Stomach (tissue), 9 donors: ENCODE results near the gene LRTM2. TPM values are rescaled to one million over a fixed set of nuclear protein-coding genes. Genes with fewer than 3 reads are reported as not detected.

Experiments
- DNase-seq, 2 donors: peaks; one replicate each; pipeline versions ENCODE4 v3.0.0 to v3.0.0-alpha.2; 2013 to 2019
- H3K27ac ChIP-seq, 5 donors: fragments of 200-600 bp in 4 of 5; sonication (generic) in 4 of 5; one replicate each; pipeline ENCODE4 v1.5.1; 2013 to 2019; ENCODE audit warnings: mild to moderate bottlenecking in 1 of 5, moderate library complexity in 1 of 5
- H3K27me3 ChIP-seq, 3 donors: fragments of 200-600 bp; sonication (generic); one replicate each; pipeline ENCODE4 v1.5.1; 2017 to 2019; ENCODE audit warnings: mixed run types in 1 of 3
- H3K36me3 ChIP-seq, 4 donors: fragments of 200-600 bp; sonication (generic); 1 replicate in 3 of 4; 2 replicates in 1 of 4; pipeline ENCODE4 v1.5.1; 2016 to 2019
- H3K4me1 ChIP-seq, 4 donors: fragments of 200-600 bp; sonication (generic); one replicate each; pipeline ENCODE4 v1.5.1; 2016 to 2019
- H3K4me3 ChIP-seq, 4 donors: fragments of 200-600 bp; sonication (generic) in 3 of 4; one replicate each; pipeline ENCODE4 v1.5.1; 2016 to 2019; ENCODE audit warnings: mild to moderate bottlenecking in 1 of 4
- H3K9me3 ChIP-seq, 4 donors: fragments of 200-600 bp; sonication (generic); one replicate each; pipeline ENCODE4 v1.5.1; 2016 to 2019
- EP300 ChIP-seq: sonication (generic); formaldehyde crosslinking; IDR thresholded peaks from one replicate; pipeline ENCODE4 v1.6.1; 2017; ENCODE audit warnings: antibody characterized with exemption
- POLR2A ChIP-seq, 4 donors: fragments of 450-650 bp; IDR thresholded peaks; one replicate each; pipeline ENCODE4 v1.6.1; 2016; ENCODE audit warnings: antibody characterized with exemption in 4 of 4, control low read depth in 2 of 4, mild to moderate bottlenecking in 1 of 4, moderate library complexity in 1 of 4
- POLR2AphosphoS5 ChIP-seq, 3 donors: sonication (generic); formaldehyde crosslinking; IDR thresholded peaks; one replicate each; pipeline ENCODE4 v1.6.1; 2016; ENCODE audit warnings: antibody characterized with exemption in 3 of 3
- WGBS, 5 donors: extraction: QIAGEN DNeasy Blood & Tissue Kit in 3 of 5; methylation state at CpG; one replicate each; pipeline versions ENCODE4 v1.1.5 to v1.1.7; 2013 to 2018; 5-methylcytosine and 5-hydroxymethylcytosine counted together
- intact Hi-C: fragments of 100-400 bp; cut with DNase I; formaldehyde crosslinking; loops from one replicate; pipeline ENCODE4 v1.15.1; 2023; ENCODE audit warnings: low total_unique reads
- polyA plus RNA-seq, 3 donors: library from polyadenylated mRNA; stranded (reverse); fragments of 200-250 nt; gene quantifications; one replicate each; pipeline ENCODE4 v1.2.3, GENCODE V29; 2013
- total RNA-seq, 5 donors: library from RNA; depleted of rRNA; stranded (reverse); fragments of >200 nt; gene quantifications; one replicate each; pipeline versions ENCODE4 v1.1.0 to v1.2.3, GENCODE V29; 2014 to 2016
- TF ChIP-seq, protein P1 (sequence below), 7 experiments: fragments of 450-650 bp in 4 of 7; fragments of 200-600 bp in 3 of 7; sonication (generic) in 3 of 7; IDR thresholded peaks; one replicate each; pipeline ENCODE4 v1.5.1; 2016 to 2019; ENCODE audit warnings: antibody characterized with exemption in 7 of 7, control low read depth in 2 of 7, mild to moderate bottlenecking in 1 of 7
- donor health status: healthy with polysubstance abuse.
- donor health status: Bipolar disorder and iron deficiency.
- donor health status: healthy.

LRTM2 gene
- total and polyA plus RNA-seq, 8 donors: 0.03 TPM; not detected in 7

DNA sequence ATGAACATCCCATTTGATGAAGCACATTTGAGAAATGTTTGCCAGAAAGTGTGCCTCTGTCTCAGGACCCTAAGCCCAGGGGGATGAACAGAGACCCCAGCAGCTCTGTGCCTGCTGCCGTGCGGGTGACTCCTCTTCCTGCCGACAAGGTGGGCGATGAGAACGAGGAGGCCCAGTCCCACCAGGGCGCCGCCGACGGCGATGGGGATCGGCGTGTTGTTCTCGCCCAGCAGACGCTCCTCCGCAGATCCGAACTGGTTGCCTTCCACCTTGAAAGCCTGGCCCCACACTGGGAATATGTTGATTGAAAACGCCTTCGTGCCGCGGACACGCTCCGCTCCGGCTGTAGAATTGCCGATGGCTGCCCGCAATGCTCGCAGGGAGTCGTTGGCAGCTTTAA, 44.1 kb downstream of the LRTM2 start:
- peak in 1 of 2 donors; percentile 16 for DNase-seq
- Histone ChIP-seq H3K4me3 (no peak overlapping the region), H3K4me1 (no peaks in the 10 kb centered on the region), H3K27ac (no peak overlapping the region), H3K36me3 (no peaks in the 10 kb centered on the region), H3K9me3 (peaks cover 0 to 4% (median 0%) of the 10 kb centered on the region in 4 donors), H3K27me3 (peaks cover 0 to 22% (median 11%) of the 10 kb centered on the region in 3 donors)
- TF ChIP-seq POLR2AphosphoS5 (IDR thresholded peaks at IDR 0.05) (no peak), POLR2A (IDR thresholded peaks at IDR 0.05) (no peak), EP300 (no peak)
- TF ChIP-seq, protein P1, sequence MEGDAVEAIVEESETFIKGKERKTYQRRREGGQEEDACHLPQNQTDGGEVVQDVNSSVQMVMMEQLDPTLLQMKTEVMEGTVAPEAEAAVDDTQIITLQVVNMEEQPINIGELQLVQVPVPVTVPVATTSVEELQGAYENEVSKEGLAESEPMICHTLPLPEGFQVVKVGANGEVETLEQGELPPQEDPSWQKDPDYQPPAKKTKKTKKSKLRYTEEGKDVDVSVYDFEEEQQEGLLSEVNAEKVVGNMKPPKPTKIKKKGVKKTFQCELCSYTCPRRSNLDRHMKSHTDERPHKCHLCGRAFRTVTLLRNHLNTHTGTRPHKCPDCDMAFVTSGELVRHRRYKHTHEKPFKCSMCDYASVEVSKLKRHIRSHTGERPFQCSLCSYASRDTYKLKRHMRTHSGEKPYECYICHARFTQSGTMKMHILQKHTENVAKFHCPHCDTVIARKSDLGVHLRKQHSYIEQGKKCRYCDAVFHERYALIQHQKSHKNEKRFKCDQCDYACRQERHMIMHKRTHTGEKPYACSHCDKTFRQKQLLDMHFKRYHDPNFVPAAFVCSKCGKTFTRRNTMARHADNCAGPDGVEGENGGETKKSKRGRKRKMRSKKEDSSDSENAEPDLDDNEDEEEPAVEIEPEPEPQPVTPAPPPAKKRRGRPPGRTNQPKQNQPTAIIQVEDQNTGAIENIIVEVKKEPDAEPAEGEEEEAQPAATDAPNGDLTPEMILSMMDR (IDR thresholded peaks at IDR 0.05): no peak
- intact Hi-C loops: no loop called here
- WGBS, 5 donors: 48 to 72% (median 65%) methylated on average over 23 to 27 of the region's 27 CpGs

DNA sequence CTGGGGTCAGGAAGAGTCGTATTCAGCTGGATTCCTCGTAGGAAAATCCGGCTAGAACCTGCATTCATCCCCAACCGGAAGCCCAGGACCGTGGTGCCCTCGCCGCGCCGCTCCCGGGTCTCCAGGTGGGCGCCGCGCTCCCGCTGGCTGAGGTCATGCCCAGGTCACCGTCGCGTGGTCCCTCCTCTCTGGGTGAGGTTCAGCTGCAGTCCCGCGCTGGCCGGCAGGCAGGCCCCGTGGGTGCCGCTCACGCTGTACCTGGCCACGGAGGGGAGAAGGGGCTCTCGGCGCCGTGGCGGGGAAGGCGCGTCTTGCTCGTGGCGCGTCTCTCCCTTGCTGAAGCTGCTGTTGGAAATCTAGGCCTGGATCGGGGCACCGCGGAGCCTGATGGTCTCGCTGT, 44.5 kb downstream of the LRTM2 start:
- peak in 1 of 2 donors; percentile 19 for DNase-seq
- Histone ChIP-seq H3K9me3 (peaks cover 0 to 4% (median 0%) of the 10 kb centered on the region in 4 donors), H3K4me3 (no peak overlapping the region), H3K27me3 (peaks cover 0 to 22% (median 11%) of the 10 kb centered on the region in 3 donors), H3K27ac (no peak overlapping the region), H3K4me1 (no peaks in the 10 kb centered on the region), H3K36me3 (no peaks in the 10 kb centered on the region)
- 42 to 76% (median 47%) methylated on average over 3 to 37 of the region's 37 CpGs for WGBS, 5 donors
- intact Hi-C loops: no loop called here
- no peak for TF ChIP-seq POLR2A (IDR thresholded peaks at IDR 0.05)
- TF ChIP-seq, protein P1 (IDR thresholded peaks at IDR 0.05): no peak
- TF ChIP-seq EP300: no peak
- TF ChIP-seq POLR2AphosphoS5 (IDR thresholded peaks at IDR 0.05): no peak

DNA sequence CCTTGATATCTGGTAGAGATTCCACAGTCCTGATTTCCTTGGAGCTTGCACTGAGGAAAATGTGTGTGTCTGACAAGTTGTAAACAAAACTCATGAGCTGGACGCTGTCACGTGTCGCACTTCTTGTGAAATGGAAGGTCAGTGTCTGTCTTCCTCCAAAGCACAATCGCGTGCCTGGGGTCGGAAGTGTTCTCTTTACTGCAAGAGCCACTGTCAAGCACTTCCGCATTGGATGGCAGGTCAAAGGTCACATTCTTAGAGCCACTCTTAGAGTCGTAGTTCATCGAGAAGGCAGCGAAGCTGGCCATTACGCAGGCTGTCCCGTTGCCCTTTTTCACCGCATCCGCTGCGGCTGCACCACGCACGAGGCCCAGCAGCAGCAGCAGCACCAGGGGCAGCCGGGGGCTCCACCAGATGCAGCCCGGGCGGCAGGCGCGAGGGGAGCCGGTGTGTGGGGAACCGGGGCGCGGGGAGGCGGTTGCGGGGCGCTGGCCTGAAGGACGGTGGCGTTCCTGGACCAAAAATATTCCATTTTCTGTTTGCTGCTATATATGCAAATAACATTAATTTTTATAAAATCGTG, 45.0 kb downstream of the LRTM2 start:
- no peak for TF ChIP-seq EP300
- Histone ChIP-seq H3K9me3 (peaks cover 0 to 4% (median 0%) of the 10 kb centered on the region in 4 donors), H3K27me3 (peaks cover 0 to 22% (median 11%) of the 10 kb centered on the region in 3 donors), H3K27ac (no peak overlapping the region), H3K4me1 (no peaks in the 10 kb centered on the region), H3K36me3 (no peaks in the 10 kb centered on the region), H3K4me3 (no peak overlapping the region)
- peak in 1 of 2 donors; percentile 10 for DNase-seq
- intact Hi-C loops: no loop called here
- WGBS, 5 donors: 80 to 87% (median 83%) methylated on average over 30 to 32 of the region's 32 CpGs

DNA sequence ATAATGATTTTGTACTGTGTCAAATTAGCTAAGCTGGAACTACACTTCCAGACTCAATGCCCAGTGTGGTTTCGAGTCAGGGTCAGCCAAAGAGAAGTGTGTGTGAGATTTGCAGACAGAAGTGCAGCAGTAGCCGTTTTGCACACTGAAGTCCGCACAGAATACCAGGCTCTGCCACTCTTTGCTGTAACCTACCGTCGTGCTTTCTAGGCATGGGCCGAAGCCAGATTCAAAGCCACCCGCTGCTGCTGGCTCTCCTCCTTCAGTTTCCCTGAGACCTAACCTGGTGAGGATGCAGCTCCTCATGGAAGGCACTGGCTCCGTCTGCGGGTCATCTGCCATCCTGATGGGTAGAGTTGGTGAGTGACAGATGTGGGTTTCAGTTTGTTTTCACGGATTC, 48.8 kb downstream of the LRTM2 start:
- H3K4me1 ChIP-seq: no peaks in the 10 kb centered on the region
- DNase-seq: no peak
- peaks cover 0 to 22% (median 11%) of the 10 kb centered on the region in 3 donors for H3K27me3 ChIP-seq
- H3K4me3 ChIP-seq: no peak overlapping the region
- H3K9me3 ChIP-seq: peaks cover 0 to 4% (median 0%) of the 10 kb centered on the region in 4 donors
- intact Hi-C loops: no loop called here
- TF ChIP-seq POLR2AphosphoS5 (IDR thresholded peaks at IDR 0.05) (no peak), EP300 (no peak), POLR2A (IDR thresholded peaks at IDR 0.05) (no peak)
- TF ChIP-seq, protein P1 (IDR thresholded peaks at IDR 0.05): no peak
- no peaks in the 10 kb centered on the region for H3K36me3 ChIP-seq
- no peak overlapping the region for H3K27ac ChIP-seq
- 91 to 94% (median 93%) methylated on average over 10 of the region's 10 CpGs for WGBS, 5 donors

DNA sequence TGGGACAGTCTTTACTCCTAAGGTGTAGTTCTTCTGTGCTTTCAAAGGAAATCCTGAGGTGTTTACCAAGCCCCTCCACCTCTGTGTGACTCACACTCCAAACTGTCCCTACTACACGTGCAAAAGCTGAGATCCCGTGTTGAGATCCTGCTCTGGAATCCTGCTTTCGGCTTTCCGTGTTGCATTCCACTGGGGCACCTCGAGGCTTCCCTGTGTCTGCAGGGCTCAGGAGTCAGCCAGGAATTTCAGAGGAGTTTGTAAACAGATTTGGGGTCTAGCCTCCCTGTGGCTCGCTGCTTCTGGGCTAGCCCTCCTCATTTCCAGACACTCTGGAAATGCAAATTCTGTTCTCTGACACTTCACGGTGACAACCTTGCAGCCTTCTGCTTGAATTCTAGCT, 49.7 kb downstream of the LRTM2 start:
- no peak overlapping the region for H3K27ac ChIP-seq
- peaks cover 0 to 13% (median 3%) of the 10 kb centered on the region in 3 donors for H3K27me3 ChIP-seq
- peaks cover 0 to 4% (median 0%) of the 10 kb centered on the region in 4 donors for H3K9me3 ChIP-seq
- H3K36me3 ChIP-seq: no peaks in the 10 kb centered on the region
- H3K4me1 ChIP-seq: no peaks in the 10 kb centered on the region
- WGBS, 5 donors: 37 to 59% (median 50%) methylated on average over 7 of the region's 7 CpGs
- TF ChIP-seq POLR2A (IDR thresholded peaks at IDR 0.05) (no peak), EP300 (no peak), POLR2AphosphoS5 (IDR thresholded peaks at IDR 0.05) (no peak)
- TF ChIP-seq, protein P1 (IDR thresholded peaks at IDR 0.05): no peak
- DNase-seq: no peak
- H3K4me3 ChIP-seq: no peak overlapping the region
- intact Hi-C loops: no loop called here
